Lung (tissue), 12 donors: ENCODE results near the gene EML2. TPM values are rescaled to one million over a fixed set of nuclear protein-coding genes. Genes with fewer than 3 reads are reported as not detected.

ENCODE experiments used
- ATAC-seq: fragments of 200-7000 bp; cut with Tn5 transposase; one replicate; pipeline ENCODE4 v1.9.1; 2020; ENCODE audit warnings: moderate number of reproducible peaks; ENCODE audit not compliant: insufficient read depth, low FRiP score
- DNase-seq, 3 donors: peaks; one replicate each; pipeline ENCODE4 v3.0.0-alpha.2; 2013 to 2017
- H3K27ac ChIP-seq, 2 donors: one replicate each; pipeline ENCODE4 v1.5.1; 2013; ENCODE audit warnings: mild to moderate bottlenecking in 2 of 2, moderate library complexity in 2 of 2, control low read depth in 1 of 2, inconsistent platforms in 1 of 2, low read depth in 1 of 2, low read length in 1 of 2
- H3K27me3 ChIP-seq, 3 donors: one replicate each; pipeline ENCODE4 v1.5.1; 2013; ENCODE audit warnings: low read length in 2 of 3; ENCODE audit not compliant: control insufficient read depth in 3 of 3, insufficient read depth in 3 of 3
- H3K36me3 ChIP-seq, 4 donors: one replicate each; pipeline ENCODE4 v1.5.1; 2013; ENCODE audit warnings: low read length in 4 of 4, mild to moderate bottlenecking in 1 of 4, moderate library complexity in 1 of 4; ENCODE audit not compliant: control insufficient read depth in 4 of 4, insufficient read depth in 4 of 4
- H3K4me1 ChIP-seq, 5 donors: one replicate each; pipeline ENCODE4 v1.5.1; 2013; ENCODE audit warnings: low read length in 5 of 5, mild to moderate bottlenecking in 2 of 5, moderate library complexity in 1 of 5; ENCODE audit not compliant: control insufficient read depth in 5 of 5, insufficient read depth in 5 of 5
- H3K4me3 ChIP-seq: one replicate; pipeline ENCODE4 v1.5.1; 2013; ENCODE audit warnings: mild to moderate bottlenecking, control low read depth, moderate library complexity
- H3K9ac ChIP-seq, 2 donors: one replicate each; pipeline ENCODE4 v1.5.1; 2013; ENCODE audit warnings: low read length in 2 of 2, control low read depth in 1 of 2; ENCODE audit not compliant: insufficient read depth in 1 of 2
- H3K9me3 ChIP-seq, 4 donors: one replicate each; pipeline ENCODE4 v1.5.1; 2013; ENCODE audit warnings: low read length in 3 of 4, mild to moderate bottlenecking in 1 of 4, moderate library complexity in 1 of 4; ENCODE audit not compliant: control insufficient read depth in 4 of 4, insufficient read depth in 3 of 4
- WGBS, 2 donors: extraction: QIAGEN DNeasy Blood & Tissue Kit; methylation state at CpG; one replicate each; pipeline ENCODE4 v1.1.7; 2013; 5-methylcytosine and 5-hydroxymethylcytosine counted together
- polyA plus RNA-seq, 2 donors: library from polyadenylated mRNA; stranded (reverse); fragments of 200-250 nt; gene quantifications; one replicate each; pipeline ENCODE4 v1.2.1, GENCODE V29; 2013
- total RNA-seq, 2 donors: library from RNA; depleted of rRNA in 1 of 2; stranded (reverse); fragments of >200 nt in 1 of 2; gene quantifications; one replicate each; pipeline ENCODE4 v1.2.1, GENCODE V29; 2014 to 2021
- TF ChIP-seq, protein P1 (sequence below): IDR thresholded peaks from 2 replicates; pipeline ENCODE4 v1.5.1; 2012; ENCODE audit warnings: mild to moderate bottlenecking; ENCODE audit errors: control extremely low read depth, extremely low read depth
- donor health status: control.
- donor health status: control.
- donor health status: Bipolar disorder and iron deficiency.
- donor health status: healthy.
- donor health status: DM: yes; HTN: yes; CAD: no.

EML2 gene
- total and polyA plus RNA-seq, 4 donors = 31.9 to 74.5 (median 40.1) TPM

GRCh38 chr19:45621976-45622503 is 17.2 kb downstream of the EML2 start:
- DNase-seq = no peak
- no peak overlapping the region for H3K4me3 ChIP-seq
- 87 to 92% methylated on average over 6 of the region's 6 CpGs for WGBS, 2 donors
- H3K27ac ChIP-seq = no peak overlapping the region
- H3K36me3 ChIP-seq = peaks cover 0 to 39% (median 20%) of the 10 kb centered on the region in 4 donors
- no peaks in the 10 kb centered on the region for H3K4me1 ChIP-seq
- H3K9me3 ChIP-seq = no peaks in the 10 kb centered on the region
- no peak for ATAC-seq
- H3K9ac ChIP-seq = no peak overlapping the region
- no peaks in the 10 kb centered on the region for H3K27me3 ChIP-seq
- TF ChIP-seq, protein P1, sequence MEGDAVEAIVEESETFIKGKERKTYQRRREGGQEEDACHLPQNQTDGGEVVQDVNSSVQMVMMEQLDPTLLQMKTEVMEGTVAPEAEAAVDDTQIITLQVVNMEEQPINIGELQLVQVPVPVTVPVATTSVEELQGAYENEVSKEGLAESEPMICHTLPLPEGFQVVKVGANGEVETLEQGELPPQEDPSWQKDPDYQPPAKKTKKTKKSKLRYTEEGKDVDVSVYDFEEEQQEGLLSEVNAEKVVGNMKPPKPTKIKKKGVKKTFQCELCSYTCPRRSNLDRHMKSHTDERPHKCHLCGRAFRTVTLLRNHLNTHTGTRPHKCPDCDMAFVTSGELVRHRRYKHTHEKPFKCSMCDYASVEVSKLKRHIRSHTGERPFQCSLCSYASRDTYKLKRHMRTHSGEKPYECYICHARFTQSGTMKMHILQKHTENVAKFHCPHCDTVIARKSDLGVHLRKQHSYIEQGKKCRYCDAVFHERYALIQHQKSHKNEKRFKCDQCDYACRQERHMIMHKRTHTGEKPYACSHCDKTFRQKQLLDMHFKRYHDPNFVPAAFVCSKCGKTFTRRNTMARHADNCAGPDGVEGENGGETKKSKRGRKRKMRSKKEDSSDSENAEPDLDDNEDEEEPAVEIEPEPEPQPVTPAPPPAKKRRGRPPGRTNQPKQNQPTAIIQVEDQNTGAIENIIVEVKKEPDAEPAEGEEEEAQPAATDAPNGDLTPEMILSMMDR = no peak

GRCh38 chr19:45621389-45621788 is 17.8 kb downstream of the EML2 start:
- DNase-seq (no peak), ATAC-seq (no peak)
- Histone ChIP-seq H3K36me3 (peaks cover 0 to 42% (median 20%) of the 10 kb centered on the region in 4 donors), H3K4me1 (no peaks in the 10 kb centered on the region), H3K9ac (no peak overlapping the region), H3K9me3 (no peaks in the 10 kb centered on the region), H3K27me3 (no peaks in the 10 kb centered on the region), H3K27ac (no peak overlapping the region), H3K4me3 (no peak overlapping the region)
- 91 to 97% methylated on average over 15 to 17 of the region's 17 CpGs for WGBS, 2 donors
- TF ChIP-seq, protein P1 = no peak

- Histone ChIP-seq H3K27ac (no peak overlapping the region), H3K36me3 (peaks cover 0 to 46% (median 21%) of the 10 kb centered on the region in 4 donors), H3K27me3 (no peaks in the 10 kb centered on the region), H3K9ac (no peak overlapping the region), H3K4me1 (peaks cover 0 to 8% (median 0%) of the 10 kb centered on the region in 5 donors), H3K4me3 (no peak overlapping the region), H3K9me3 (no peaks in the 10 kb centered on the region)
- 93 to 95% methylated on average over 10 of the region's 10 CpGs for WGBS, 2 donors
- TF ChIP-seq, protein P1 = no peak
- no peak for ATAC-seq
- DNase-seq = no peak
Measured at GRCh38 chr19:45616704-45617017, 22.5 kb downstream of the EML2 start.
